ENCODE measurements around the gene LRRN3. TPM values are rescaled to one million over a fixed set of nuclear protein-coding genes. Genes with fewer than 3 reads are reported as not detected.

LRRN3 gene
- total and polyA plus RNA-seq, 2 experiments from 2014 or later, result 0.41 to 0.43 TPM

DNA sequence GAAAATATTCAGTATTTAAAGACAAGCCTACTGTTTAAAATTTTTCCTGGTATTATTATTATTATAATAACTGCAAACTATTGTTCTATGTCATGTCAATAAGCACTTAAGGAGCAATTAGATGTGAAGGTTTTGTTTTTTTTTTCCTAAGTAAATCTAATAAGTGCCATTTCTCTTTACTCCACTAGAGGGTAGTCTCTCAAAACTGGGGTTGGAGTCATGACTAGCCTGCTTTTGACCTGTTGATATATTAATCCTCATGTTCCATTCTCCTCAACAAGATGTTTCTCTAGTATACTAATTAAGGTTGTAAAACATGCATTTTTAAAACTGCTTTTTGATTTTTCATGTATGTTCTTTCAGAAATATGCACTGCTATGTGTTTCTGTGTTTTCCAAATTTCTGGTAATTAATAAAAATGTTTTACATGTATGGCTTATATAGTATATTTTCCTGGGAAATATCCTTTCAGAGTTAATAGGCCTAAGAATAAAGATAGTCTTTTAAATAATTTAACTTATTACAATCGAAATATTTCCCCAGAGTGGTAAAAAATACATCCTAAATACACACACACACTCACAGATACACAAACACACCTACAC lies 1.0 kb upstream of the LRRN3 start:
- WGBS, 2 experiments (ENCODE audit: low coverage in 1 of 2, low lambda C conversion rate in 2 of 2, missing lambda C conversion rate in 2 of 2), result 5 to 9% methylated on average over 1 of the region's 1 CpG
- H3K9me3 ChIP-seq (ENCODE audit: low read depth), result no peaks in the 10 kb centered on the region
- DNase-seq, result peak; percentile 65
- H3K27ac ChIP-seq, result no peak overlapping the region
- H3K4me2 ChIP-seq (ENCODE audit: unreplicated experiment), result no peak overlapping the region
- H3K9me2 ChIP-seq (ENCODE audit: insufficient read depth), result no peaks in the 10 kb centered on the region
- in situ Hi-C loops (cut with MboI), result loop anchor here (10.0 kb wide), 1 partner anchor 385 kb away; no protein-coding TSS in a partner anchor
- no peak overlapping the region for H3K4me3 ChIP-seq
- no peaks in the 10 kb centered on the region for H3K79me2 ChIP-seq (ENCODE audit: insufficient read depth)
- H3K27me3 ChIP-seq (replicated peaks; ENCODE audit: insufficient read depth), result no peaks in the 10 kb centered on the region
- H3K36me3 ChIP-seq (ENCODE audit: low read depth), result no peaks in the 10 kb centered on the region
- H2AFZ ChIP-seq, result no peak overlapping the region
- no peak for TF ChIP-seq EZH2phosphoT487 (IDR thresholded peaks at IDR 0.05; ENCODE audit: insufficient read depth, low read depth)
- TF ChIP-seq EZH2 (IDR thresholded peaks at IDR 0.05; ENCODE audit: insufficient read depth, poor library complexity, severe bottlenecking), result no peak
- H3K4me1 ChIP-seq (ENCODE audit: insufficient read depth), result no peaks in the 10 kb centered on the region
- no peaks in the 10 kb centered on the region for H3F3A ChIP-seq (ENCODE audit: insufficient read depth)
- H4K20me1 ChIP-seq (ENCODE audit: insufficient read depth), result no peaks in the 10 kb centered on the region
- no peak overlapping the region for H3K9ac ChIP-seq

DNA sequence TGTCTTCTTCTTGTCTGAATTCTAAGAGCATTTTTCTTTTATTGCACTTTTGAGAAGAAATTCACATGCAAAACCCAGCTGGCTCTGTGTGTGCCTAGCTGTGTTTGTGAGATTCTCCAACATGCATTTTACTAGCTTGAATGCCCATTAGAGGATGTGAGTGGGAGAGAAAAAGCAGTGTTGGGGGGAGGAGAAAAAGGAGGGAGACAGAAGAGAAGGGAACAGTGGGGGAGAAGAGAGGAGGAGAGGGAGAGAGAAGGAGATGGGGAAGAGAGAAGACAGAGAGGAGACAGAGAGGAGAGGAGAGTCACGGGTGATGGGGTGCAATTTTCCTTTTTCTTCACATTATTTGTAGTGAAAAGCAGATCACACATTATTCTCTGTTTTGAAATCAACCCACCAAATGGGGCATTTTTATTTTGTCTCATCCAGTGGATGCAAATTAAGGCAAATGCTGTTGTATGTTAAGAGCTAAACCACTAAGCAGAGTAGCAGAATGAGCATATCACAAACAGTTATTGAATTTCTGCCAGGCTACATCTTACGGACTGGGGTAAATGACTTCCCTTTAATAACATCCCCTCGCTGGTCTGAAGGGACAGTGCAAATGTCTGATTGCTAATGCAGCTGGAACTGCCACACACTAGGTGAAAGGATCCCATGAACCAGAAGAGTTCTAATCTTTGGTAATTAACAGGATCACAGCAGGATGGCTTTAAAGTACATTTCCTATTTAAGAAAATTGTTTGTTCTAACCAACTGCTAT lies 849 bp downstream of the LRRN3 start:
- no peak for DNase-seq
- in situ Hi-C loops (cut with MboI), result no loop called here
- H3F3A ChIP-seq (ENCODE audit: insufficient read depth), result no peaks in the 10 kb centered on the region
- no peak overlapping the region for H3K9ac ChIP-seq
- H3K4me2 ChIP-seq (ENCODE audit: unreplicated experiment), result no peak overlapping the region
- no peaks in the 10 kb centered on the region for H3K36me3 ChIP-seq (ENCODE audit: low read depth)
- no peaks in the 10 kb centered on the region for H3K27me3 ChIP-seq (replicated peaks; ENCODE audit: insufficient read depth)
- H3K9me3 ChIP-seq (ENCODE audit: low read depth), result no peaks in the 10 kb centered on the region
- no peak overlapping the region for H2AFZ ChIP-seq
- 78 to 79% methylated on average over 3 of the region's 3 CpGs for WGBS, 2 experiments (ENCODE audit: low coverage in 1 of 2, low lambda C conversion rate in 2 of 2, missing lambda C conversion rate in 2 of 2)
- H3K27ac ChIP-seq, result no peak overlapping the region
- H3K4me3 ChIP-seq, result no peak overlapping the region
- no peaks in the 10 kb centered on the region for H3K9me2 ChIP-seq (ENCODE audit: insufficient read depth)
- H3K79me2 ChIP-seq (ENCODE audit: insufficient read depth), result no peaks in the 10 kb centered on the region
- H4K20me1 ChIP-seq (ENCODE audit: insufficient read depth), result no peaks in the 10 kb centered on the region
- TF ChIP-seq EZH2 (IDR thresholded peaks at IDR 0.05; ENCODE audit: insufficient read depth, poor library complexity, severe bottlenecking) (no peak), EZH2phosphoT487 (IDR thresholded peaks at IDR 0.05; ENCODE audit: insufficient read depth, low read depth) (no peak)
- no peaks in the 10 kb centered on the region for H3K4me1 ChIP-seq (ENCODE audit: insufficient read depth)

DNA sequence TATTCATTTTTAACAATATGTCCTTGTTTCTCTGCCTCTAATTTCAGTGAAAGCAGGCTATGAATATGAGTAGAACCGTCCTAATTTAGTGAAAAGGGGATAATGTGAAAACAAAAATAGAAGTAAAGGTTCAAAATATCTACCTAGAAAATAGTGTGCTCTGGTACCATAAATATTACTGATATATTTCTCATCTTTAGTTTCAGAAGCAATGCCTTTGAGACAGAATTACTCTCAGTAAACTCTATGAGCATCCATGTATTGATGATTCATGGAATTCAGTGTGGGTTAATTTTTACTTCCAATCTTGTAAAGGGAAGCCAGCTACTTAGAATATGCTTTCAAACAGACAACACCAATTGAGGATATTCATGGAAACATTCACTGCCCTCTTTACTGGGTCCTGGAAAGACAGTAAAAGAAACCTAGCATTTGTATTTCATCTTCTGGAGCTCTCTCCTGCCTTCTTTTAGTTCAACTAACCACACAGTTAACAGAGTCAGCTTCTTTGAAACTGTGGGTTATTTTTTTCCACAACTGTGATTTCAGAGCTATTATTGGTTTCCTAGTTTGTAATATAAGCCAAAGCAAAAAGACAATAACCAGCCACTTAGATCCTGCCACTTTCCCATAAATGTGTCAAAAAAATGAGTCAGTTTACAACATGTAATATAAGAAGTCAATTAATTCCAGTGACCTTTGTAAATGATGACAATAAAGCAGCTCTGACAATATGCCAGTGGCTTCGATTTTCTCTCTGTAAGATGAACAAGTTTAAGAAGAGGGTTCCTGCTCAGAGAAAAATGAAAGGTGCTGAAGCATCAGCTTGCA lies 1.7 kb downstream of the LRRN3 start:
- in situ Hi-C loops (cut with MboI), result no loop called here
- Histone ChIP-seq H3K4me2 (ENCODE audit: unreplicated experiment) (no peak overlapping the region), H3K9me3 (ENCODE audit: low read depth) (no peaks in the 10 kb centered on the region)

DNA sequence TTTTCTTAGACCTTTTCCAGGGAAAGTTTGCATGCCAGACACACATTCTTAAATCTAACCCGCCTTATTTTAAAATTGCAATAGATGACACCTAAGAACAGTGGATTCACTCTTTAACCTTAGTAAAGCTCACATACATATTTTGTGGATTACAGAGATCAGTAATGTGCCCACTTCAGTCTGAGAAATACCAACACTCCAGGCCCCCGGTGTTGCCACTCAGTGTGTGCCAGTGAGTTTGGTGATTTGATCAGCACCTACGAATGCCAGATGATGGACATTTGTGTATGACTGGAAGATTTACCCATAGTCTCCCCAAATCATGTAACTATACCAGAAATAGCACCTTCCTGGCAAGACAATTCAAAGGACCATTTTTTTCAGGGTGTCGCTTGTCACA lies 2.6 kb downstream of the LRRN3 start:
- Histone ChIP-seq H4K20me1 (ENCODE audit: insufficient read depth) (no peaks in the 10 kb centered on the region), H3F3A (ENCODE audit: insufficient read depth) (no peaks in the 10 kb centered on the region), H3K4me1 (ENCODE audit: insufficient read depth) (peaks cover 6% of the 10 kb centered on the region), H3K4me3 (no peak overlapping the region), H3K9me2 (ENCODE audit: insufficient read depth) (no peaks in the 10 kb centered on the region), H3K27ac (no peak overlapping the region), H3K36me3 (ENCODE audit: low read depth) (no peaks in the 10 kb centered on the region), H3K9me3 (ENCODE audit: low read depth) (no peaks in the 10 kb centered on the region), H3K27me3 (replicated peaks; ENCODE audit: insufficient read depth) (no peaks in the 10 kb centered on the region), H3K4me2 (ENCODE audit: unreplicated experiment) (no peak overlapping the region), H2AFZ (no peak overlapping the region), H3K79me2 (ENCODE audit: insufficient read depth) (no peaks in the 10 kb centered on the region), H3K9ac (no peak overlapping the region)
- 82 to 89% methylated on average over 4 of the region's 4 CpGs for WGBS, 2 experiments (ENCODE audit: low coverage in 1 of 2, low lambda C conversion rate in 2 of 2, missing lambda C conversion rate in 2 of 2)
- no peak for DNase-seq
- in situ Hi-C loops (cut with MboI), result no loop called here
- TF ChIP-seq EZH2phosphoT487 (IDR thresholded peaks at IDR 0.05; ENCODE audit: insufficient read depth, low read depth) (no peak), EZH2 (IDR thresholded peaks at IDR 0.05; ENCODE audit: insufficient read depth, poor library complexity, severe bottlenecking) (no peak)

More for the DNA sequence above, 1.7 kb downstream of the LRRN3 start:
- Histone ChIP-seq H3K79me2 (ENCODE audit: insufficient read depth) (no peaks in the 10 kb centered on the region), H3K27me3 (replicated peaks; ENCODE audit: insufficient read depth) (no peaks in the 10 kb centered on the region), H2AFZ (no peak overlapping the region), H3K9ac (no peak overlapping the region), H4K20me1 (ENCODE audit: insufficient read depth) (no peaks in the 10 kb centered on the region), H3K36me3 (ENCODE audit: low read depth) (no peaks in the 10 kb centered on the region), H3K27ac (no peak overlapping the region), H3F3A (ENCODE audit: insufficient read depth) (no peaks in the 10 kb centered on the region), H3K4me3 (no peak overlapping the region), H3K9me2 (ENCODE audit: insufficient read depth) (no peaks in the 10 kb centered on the region), H3K4me1 (ENCODE audit: insufficient read depth) (no peaks in the 10 kb centered on the region)
- 52 to 59% methylated on average over 2 of the region's 2 CpGs for whole genome bisulfite sequencing, 2 experiments (ENCODE audit: low coverage in 1 of 2, low lambda C conversion rate in 2 of 2, missing lambda C conversion rate in 2 of 2)
- no peak for DNase-seq
- TF ChIP-seq EZH2phosphoT487 (IDR thresholded peaks at IDR 0.05; ENCODE audit: insufficient read depth, low read depth) (no peak), EZH2 (IDR thresholded peaks at IDR 0.05; ENCODE audit: insufficient read depth, poor library complexity, severe bottlenecking) (no peak)

Measured in GM23248 (cell line).